Stimulated activated CD8-positive, alpha-beta memory T cell treated with anti-CD3 and anti-CD28 coated beads, Interleukin-12 subunit alpha, Interleukin-12 subunit beta, amount 100 ng/mL, for 1 hour (primary cell): Measurements from ENCODE around the gene PDZD11.
"Not testable (repeated sequence)": the region's sequence is repeated elsewhere in the genome, so short reads cannot be mapped to it uniquely, and the experiment has no call there.

Experiments used
- DNase-seq: peaks from one replicate; pipeline ENCODE4 v3.0.0-alpha.2; 2020; ENCODE audit warnings: low read depth

The PDZD11 gene, protein sequence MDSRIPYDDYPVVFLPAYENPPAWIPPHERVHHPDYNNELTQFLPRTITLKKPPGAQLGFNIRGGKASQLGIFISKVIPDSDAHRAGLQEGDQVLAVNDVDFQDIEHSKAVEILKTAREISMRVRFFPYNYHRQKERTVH

DNA sequence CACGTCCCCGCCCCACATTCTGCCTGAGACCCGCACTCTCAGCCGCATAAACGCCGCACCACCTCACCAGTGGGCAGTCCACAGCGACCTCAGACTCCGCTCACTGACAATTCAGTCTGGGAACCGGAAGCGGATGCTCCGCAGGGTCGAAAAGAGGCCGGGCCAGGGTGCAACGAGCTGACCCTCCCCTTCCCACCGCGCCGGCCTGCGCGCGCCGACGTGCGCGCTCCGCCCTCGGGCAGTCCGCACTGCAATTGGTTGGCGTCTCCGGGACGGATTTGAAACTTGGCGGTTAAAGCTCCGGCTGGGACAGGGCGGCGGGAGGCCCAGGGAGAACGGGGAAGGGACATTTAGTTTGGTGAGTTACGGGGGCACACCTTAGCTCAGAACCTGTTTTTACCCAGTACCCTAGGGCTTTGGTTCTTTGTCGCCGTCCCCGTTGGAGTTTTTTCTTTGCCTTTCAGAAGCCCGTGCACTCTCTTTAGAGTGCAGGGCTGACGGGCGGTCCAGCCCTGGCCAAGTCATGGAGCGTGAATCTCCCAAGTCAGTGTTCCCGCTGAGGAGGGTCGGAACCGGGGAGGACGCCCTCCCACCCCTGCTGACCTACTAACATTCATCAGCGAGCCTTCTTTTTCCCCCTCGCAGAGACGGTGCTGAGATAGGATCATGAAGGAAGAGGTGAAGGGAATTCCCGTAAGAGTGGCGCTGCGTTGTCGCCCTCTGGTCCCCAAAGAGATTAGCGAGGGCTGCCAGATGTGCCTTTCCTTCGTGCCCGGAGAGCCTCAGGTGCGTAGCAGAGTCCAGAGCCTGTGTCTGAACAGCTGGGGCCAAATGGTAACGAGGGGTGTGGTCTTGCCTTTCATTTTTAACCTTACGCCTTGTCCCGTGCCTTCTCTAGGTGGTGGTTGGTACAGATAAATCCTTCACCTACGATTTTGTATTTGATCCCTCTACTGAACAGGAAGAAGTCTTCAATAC lies at the start of gene PDZD11, which contains the start of gene KIF4A:
PDZD11 (minus strand) TSS at position 135 of the 978 bp plus-strand sequence. CDS start 586 bp downstream, outside the sequence.
KIF4A (plus strand) TSS at position 312 of the 978 bp plus-strand sequence; CDS start at position 667, 355 bp downstream.
- DNase-seq: peak; percentile 58

DNA sequence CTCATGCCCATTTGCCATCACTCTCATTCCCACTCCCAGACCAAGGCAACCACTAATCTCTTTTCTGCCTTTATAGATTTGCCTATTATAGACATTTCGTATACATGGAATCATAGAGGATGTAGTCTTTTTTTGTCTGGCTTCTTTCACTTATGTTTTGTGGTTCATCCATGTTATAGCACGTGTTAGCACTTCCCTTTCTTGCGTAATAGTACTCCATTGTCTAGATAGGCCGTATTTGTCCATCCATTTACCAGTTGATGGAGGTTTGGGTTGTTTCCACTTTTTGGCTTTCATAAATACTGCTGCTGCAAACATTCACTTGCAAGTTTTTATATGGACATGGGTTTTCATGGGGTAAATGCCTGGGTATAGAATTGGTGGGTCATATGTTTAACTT lies 48.6 kb upstream of the PDZD11 start:
- no peak for DNase-seq

DNA sequence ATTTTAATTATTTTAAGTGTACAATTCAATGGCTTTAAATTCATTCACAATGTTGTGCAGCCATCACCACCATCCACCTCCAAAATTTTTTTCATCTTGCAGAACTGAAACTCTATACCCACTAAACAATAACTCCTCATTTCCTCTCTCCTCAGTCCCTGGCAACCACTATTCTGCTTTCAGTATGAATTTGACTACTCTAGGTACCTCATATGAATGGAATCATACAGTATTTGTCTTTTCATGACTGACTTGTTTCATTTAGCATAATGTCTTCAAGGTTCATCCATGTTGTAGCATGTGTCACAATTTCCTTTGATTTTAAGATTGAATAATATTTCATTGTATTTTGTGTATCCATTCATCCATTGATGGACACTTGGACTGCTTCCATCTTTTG lies 47.0 kb upstream of the PDZD11 start:
- no peak for DNase-seq

DNA sequence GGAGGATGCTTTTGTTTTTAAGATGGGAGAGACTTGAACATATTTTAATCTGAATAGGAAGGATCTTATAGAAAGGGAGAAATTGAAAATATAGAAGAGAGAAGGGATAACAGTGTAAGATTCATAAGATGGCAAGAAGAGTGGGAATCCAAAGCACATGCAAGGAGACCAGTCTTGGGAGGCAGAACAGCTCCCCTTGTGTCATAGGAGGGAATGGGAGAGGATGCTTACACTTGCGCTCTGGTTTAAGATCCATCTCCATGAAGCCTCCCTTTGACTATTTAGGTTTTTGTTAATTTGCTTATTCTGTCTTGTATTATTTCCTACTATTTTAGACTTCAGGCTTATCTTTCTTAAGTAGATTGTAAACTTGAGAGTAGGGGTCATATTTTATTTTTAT lies 42.9 kb upstream of the PDZD11 start:
- no peak for DNase-seq

DNA sequence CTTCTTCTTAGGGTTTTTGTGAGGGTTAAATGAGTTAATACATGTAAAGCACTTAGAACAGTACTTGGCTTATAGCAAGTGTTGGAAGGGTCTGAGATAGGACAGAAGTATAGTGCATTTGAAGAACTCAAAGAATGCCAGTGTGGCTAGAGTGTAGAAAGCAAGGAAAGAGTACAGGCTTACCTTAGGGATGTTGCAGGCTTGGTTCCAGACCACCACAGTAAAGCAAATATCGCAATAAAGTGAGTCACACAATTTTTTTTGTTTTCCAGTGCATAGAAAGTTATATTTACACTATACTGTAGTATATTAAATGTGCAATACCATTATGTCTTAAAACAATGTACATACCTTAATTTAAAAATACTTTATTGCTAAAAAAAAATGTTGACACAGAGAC lies 41.4 kb upstream of the PDZD11 start:
- no peak for DNase-seq

DNA sequence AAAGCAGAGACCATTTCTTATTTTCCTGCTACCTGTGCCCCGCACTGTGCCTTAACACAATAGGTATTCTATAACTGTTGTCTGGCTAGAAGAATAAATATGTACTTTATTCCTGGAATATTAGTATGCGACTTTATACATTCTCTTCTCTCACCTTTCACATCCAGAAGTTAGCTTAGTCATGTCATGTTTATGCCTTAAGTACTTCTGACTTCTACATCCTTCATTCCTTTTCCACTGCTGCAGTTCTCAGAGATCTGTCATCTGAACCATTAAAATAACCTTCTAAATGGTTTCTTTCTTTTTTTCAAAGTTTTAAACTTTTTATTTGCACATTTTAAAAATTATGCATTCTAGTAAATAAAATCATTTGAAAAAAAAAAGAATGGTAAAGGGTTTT lies 34.6 kb upstream of the PDZD11 start:
- DNase-seq: no peak

DNA sequence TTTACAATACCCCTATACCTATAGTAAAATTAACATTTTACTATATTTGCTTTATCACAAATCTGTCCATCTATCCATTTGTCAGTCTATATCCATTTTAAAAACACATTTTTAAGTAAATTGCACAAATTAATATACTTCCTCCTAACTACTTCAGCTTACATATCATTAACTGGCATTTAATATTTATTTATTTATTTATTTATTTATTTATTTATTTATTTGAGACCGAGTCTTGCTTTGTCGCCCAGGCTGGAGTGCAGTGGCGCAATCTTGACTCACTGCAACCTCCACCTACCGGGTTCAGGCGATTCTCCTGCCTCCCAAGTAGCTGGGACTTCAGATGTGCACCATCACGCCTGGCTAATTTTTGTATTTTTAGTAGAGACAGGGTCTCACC lies 33.9 kb upstream of the PDZD11 start:
- DNase-seq: not testable (repeated sequence)

DNA sequence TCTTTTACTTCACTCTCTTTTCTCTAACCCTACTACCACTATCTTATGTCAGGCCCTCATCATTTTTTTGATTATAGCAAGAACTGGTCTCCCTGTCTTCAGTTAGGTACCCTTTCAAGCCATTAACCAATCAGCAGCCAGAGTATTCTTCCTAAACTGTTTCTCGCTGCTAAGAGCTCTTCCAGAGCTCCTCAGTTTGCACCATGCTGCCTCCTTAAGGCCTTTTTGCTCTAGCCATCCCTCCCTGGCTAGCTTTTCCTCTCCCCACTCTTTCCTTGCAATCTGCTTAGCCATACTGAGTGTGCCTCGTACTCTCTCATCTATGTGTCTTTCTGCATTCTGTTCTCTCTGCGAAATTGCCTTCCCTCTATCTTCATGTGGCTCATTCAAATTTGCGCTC lies 33.1 kb upstream of the PDZD11 start:
- no peak for DNase-seq

DNA sequence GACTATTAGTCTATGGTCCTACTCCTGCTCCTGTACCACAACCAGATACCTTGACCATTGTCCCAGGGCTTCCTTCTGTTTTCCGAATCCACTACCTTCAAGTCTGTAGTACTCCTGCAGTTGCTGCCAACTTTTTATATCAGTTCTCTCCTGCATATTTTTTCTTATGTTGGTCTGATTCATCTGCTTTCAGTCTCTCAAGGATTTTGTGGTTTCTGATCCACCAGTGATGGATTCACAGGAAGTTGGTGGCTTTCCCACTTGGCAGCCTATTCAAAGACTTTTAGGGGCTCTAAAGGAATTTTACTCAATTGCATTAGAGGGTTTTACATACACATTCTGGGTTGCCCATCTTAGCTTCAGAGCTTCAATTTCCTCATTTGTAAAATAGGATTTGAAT lies 23.8 kb upstream of the PDZD11 start:
- DNase-seq: no peak

DNA sequence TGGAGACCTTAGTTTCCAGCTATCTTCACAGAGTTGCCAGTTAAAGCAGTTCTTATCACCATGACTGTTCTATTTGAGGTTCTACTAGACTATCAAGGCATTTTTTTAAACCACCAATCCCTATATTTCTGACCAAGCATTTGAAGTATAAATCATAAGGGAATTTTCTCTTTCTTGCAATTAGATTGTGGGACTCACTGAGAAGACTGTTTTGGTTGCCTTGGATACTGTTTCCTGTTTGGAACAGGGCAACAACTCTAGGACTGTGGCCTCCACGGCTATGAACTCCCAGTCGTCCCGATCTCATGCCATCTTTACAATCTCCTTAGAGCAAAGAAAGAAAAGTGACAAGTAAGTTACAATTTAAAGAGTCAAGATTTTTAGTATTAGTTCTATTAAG lies 12.0 kb upstream of the PDZD11 start:
- no peak for DNase-seq

DNA sequence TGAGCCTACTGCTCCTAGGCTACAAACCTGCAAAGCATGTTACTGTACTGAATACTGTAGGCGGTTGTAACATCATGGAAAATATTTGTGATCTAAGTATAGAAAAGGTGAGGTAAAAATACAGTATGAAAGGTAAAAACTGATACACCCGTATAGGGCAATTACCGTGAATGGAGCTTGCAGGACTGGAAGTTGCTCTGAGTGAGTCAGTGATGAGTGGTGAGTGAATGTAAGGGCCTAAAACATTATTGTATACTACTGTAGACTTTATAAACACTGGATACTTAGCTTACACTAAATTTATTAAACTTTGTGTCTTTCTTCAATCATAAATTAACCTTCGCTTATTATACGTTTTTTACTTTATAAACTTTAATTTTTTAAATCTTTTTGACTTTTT lies 3.9 kb upstream of the PDZD11 start:
- DNase-seq: no peak

DNA sequence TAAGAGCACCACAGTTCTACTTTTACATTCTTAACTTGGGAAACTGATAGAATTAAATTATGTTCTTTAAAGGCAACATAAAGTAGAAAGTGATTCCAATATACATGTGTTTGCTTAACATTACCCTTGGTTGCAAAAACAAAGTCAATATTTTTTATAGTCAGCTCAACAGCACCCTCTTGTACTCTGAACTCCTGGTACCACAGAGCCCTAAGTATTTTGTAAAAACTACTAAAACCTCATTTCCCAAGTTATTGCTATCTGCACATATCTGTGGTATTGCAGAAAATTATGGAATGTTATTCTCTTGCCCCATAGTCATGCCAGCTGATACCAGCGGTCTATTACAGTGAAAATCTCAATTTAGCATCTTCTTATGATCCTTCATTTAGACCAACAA lies 3.1 kb upstream of the PDZD11 start:
- DNase-seq: no peak

DNA sequence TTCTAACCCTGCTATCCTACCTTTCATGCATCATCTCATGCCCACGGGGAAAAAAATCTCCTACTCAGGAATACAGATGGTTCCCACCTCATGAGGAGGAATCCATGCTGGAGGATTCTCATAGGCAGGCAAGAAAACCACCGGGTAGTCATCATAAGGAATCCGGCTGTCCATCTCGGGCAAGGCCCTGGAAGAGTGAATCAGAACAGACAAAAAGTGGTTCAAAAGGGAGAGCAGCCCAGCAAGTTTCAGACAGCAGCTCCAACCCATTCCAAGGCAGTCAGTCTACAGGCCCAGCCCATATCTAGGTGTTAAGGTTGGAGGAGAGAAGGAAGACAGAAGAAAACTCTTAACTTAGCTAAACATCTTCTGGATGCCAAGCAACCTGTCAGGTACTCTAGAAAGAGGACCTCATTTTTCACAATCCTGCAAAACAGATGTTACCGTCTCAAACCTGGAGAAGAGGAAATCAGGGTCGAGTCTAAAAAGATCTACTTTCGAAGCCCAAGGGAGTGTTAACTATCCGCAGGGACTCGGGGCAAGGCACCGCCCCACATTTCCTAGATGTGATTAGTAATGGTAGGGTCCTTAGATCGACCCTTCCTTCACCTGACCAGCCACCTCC lies 447 bp downstream of the PDZD11 start:
- DNase-seq: no peak

DNA sequence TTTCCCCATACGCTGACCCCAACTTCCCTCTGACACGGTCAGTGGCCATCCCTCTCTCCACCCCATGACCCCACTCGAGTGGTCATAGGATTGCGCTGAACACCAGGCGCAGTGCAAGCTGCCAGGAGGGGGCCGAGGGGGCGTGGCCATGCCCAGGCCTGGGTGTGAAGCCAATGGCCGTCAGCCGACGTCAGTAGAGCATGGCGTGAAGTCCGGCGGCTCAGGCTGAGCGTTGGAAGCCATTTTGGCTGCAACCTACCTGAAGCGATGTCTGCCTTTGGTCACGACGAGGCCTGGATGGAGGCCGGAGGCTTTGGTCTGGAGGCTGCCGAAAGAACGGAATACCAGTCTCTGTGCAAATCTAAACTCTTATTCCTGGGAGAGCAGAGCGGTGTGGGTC lies 7.8 kb downstream of the PDZD11 start, which contains the start of gene RAB41:
RAB41 (plus strand) TSS at position 222 of the 400 bp plus-strand sequence; CDS start at position 268, 46 bp downstream.
- DNase-seq: no peak

DNA sequence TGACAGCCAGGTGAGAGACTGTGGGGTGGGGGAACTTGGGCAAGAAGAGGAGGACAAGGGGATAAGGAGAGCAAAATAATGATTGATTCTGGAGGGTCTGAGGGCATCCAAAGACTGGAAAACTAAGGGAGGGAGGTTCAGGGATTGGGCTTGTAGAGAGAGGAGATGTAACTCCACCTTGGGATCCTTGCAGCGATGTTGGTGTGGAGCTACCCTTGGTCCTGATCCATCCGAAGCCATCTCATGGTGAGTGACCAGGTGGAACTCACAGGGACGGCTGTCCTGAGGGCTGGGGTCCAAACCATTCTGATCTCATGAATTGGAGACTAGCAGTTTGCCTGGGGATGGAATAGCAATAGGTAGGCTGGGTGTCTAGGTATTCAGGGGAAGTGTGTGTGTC lies 9.2 kb downstream of the PDZD11 start:
- DNase-seq: no peak

DNA sequence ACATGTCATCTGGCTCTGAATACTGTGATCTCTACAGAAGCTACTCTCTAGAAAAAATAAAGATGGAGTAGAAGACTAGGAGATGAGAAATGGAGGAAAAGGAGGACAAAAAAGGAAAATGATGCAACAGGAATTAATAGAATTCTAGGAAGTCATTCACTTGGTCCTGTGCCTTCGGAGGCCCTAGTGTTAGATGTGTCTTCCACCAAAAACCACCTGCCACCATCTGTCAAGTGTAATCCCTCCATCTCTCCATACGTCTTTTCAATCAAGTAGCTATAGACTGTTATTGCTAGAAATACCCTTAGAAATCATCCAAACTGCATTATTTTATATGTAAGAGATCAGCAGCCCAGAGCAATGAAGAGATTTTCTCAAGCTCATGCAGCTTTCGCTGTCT lies 10.6 kb downstream of the PDZD11 start:
- DNase-seq: no peak

DNA sequence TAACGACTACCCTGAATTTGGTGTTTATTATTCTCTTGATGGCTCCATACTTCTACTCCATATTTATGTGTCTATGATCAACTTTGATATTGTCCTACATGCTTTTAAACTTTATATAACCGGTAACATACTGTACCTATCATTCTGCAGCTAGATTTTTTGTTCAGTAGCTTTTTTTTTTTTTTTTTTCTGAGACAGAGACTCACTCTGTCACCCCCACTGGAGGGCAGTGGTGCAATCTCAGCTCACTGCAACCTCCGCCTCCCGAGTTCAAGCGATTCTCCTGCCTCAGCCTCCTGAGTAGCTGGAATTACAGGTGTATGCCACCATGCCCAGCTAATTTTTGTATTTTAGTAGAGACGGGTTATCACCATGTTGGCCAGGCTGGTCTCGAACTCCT lies 15.7 kb downstream of the PDZD11 start:
- not testable (repeated sequence) for DNase-seq

DNA sequence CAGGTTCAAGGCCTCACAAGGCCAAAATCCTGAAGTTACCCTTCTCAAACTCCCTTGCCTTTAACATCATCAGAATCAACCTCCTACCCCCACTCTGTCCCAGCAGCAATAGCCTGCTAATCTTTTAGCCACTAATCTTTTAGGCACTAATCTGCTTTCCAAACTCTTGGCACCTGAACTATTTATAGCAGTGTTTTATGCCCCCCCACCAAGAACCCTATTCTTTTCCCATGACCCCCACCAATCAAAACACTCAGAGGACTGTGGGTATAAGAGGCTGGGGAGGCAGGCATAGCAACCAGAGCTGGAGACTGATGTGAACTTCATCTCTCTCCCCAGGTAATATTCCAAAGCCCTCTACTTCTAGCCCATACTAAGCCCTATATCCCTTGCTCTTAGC lies 21.7 kb downstream of the PDZD11 start, which contains the start of gene ARR3:
ARR3 (plus strand) TSS at position 301 of the 400 bp plus-strand sequence. CDS start 1,052 bp downstream, outside the sequence.
- no peak for DNase-seq

DNA sequence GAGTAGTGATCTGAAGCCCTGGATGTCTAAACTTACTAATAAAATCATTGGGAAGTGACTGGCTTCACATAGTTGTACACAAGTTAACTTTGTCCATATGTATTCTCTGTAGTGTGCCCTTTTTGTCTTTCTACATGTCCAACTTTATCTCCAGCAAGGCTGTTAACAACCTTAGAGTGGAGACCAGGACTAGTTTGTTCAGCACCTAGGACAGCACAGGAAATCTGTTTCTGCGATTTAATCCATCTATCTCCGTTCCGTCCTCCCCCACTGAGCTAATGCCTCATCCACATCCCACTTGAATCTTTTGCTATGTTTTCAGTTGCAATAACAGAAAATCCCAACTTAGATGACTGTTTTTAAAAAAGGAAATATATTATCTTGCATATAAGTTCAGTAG lies 24.9 kb downstream of the PDZD11 start:
- no peak for DNase-seq

DNA sequence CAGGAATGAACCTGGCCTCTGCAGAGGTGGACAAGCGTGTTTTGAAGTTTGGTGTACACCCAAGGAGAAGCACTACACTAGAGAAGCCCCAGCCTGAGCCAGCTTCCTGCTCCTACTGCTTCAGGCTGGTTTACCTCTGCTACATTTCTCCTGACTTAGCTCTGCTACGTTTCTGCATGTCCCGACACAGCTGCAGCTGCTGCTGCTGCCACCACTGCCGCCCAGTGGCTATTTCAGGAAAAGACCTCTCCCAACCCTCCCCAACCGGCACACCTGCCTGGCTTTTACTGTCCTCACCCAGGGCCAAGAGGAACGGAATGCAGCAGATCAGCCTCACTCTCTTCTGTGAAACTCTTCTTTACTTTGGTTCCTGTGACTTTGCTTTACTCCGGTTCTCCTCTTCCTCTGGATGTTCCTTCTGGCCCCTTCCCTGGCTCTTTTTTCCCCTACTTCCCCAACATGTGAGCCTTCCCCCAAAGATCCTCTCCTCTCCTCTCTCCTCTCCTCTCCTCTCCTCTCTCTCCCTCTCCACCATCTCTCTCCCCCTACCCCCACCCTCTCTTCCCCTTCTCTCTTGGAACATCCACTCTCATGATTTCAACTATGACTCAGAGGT lies 26.7 kb downstream of the PDZD11 start:
- DNase-seq: no peak

DNA sequence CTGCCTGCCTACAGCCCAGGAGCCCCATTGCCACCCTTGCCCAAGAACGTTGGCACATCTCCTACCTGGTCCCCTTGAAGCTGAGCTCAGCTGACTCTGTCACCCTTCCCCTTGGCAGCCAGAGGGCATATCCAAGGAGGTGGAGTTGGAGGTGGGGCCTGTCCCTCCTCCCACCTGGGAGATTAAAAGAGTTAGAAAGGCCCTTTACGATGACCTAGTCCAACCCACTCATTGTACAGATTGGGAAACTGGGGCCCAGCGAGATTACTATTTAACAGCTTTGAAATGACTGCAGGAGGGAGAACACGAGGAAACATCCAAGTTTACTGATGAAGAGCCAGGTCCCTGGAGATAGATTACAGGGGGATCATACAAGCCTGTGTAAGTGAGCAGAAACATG lies 29.6 kb downstream of the PDZD11 start, which contains the start of gene P2RY4:
P2RY4 (minus strand) TSS at position 101 of the 400 bp plus-strand sequence. CDS start 580 bp downstream, outside the sequence.
- no peak for DNase-seq
